ENCODE results near the gene HIGD1C.
"Not testable (repeated sequence)": the region's sequence is repeated elsewhere in the genome, so short reads cannot be mapped to it uniquely, and the experiment has no call there.

GRCh38 chr12:50954789-50955188, 2.4 kb downstream of the HIGD1C start:
- not testable (repeated sequence) for TF ChIP-seq PREB (CRISPR knock-in tag; IDR thresholded peaks at IDR 0.05; ENCODE audit: borderline replicate concordance); ETV6 (CRISPR knock-in tag; IDR thresholded peaks at IDR 0.05)

Data from WTC11 (cell line).